OCI-LY1 (cell line): Measurements from ENCODE around the gene SLFN5.
"Not testable (repeated sequence)": the region's sequence is repeated elsewhere in the genome, so short reads cannot be mapped to it uniquely, and the experiment has no call there.

Experiments
- CTCF ChIP-seq: fragments of 200-600 bp; sonication (generic), shearing (Covaris generic); IDR thresholded peaks from 2 replicates; pipeline ENCODE4 v1.5.1; 2017; ENCODE audit warnings: mild to moderate bottlenecking, antibody characterized with exemption, low read length, moderate library complexity, mixed read lengths
- EZH2 ChIP-seq: fragments of 200-600 bp; sonication (generic), shearing (Covaris generic); IDR thresholded peaks from 2 replicates; pipeline ENCODE4 v1.8.0; 2017; ENCODE audit warnings: borderline replicate concordance, mixed run types, mild to moderate bottlenecking, antibody characterized with exemption, low read length, moderate library complexity, mixed read lengths

GRCh38 chr17:35278454-35278853 is 35.6 kb downstream of the SLFN5 start:
- not testable (repeated sequence) for TF ChIP-seq CTCF, EZH2
